Omental fat pad (tissue), 4 donors: Measurements from ENCODE around the gene TPSB2. TPM values are rescaled to one million over a fixed set of nuclear protein-coding genes. Genes with fewer than 3 reads are reported as not detected.
A peak's percentile ranks its signal among the peaks of the same experiment; 100 is the strongest.

Source experiments
- ATAC-seq: fragments of 150-250 bp; one replicate; pipeline ENCODE4 v1.9.1; 2016; ENCODE audit warnings: mild to moderate bottlenecking, moderate library complexity; ENCODE audit not compliant: low FRiP score
- DNase-seq: peaks from one replicate; pipeline ENCODE4 v3.0.0-alpha.2; 2019; ENCODE audit warnings: low spot score
- CTCF ChIP-seq, 3 donors: fragments of 450-650 bp; IDR thresholded peaks; one replicate each; pipeline ENCODE4 v1.5.1; 2016 to 2017; ENCODE audit warnings: antibody characterized with exemption in 3 of 3, mild to moderate bottlenecking in 3 of 3, moderate library complexity in 2 of 3
- total RNA-seq, 4 donors: library from RNA; depleted of rRNA; stranded (reverse); fragments of >200 nt; gene quantifications; one replicate each; pipeline ENCODE4 v1.1.0, GENCODE V29; 2016

Gene TPSB2
- total RNA-seq, 4 donors from 2014 or later = 10.1 to 112 (median 42.0) TPM

DNA sequence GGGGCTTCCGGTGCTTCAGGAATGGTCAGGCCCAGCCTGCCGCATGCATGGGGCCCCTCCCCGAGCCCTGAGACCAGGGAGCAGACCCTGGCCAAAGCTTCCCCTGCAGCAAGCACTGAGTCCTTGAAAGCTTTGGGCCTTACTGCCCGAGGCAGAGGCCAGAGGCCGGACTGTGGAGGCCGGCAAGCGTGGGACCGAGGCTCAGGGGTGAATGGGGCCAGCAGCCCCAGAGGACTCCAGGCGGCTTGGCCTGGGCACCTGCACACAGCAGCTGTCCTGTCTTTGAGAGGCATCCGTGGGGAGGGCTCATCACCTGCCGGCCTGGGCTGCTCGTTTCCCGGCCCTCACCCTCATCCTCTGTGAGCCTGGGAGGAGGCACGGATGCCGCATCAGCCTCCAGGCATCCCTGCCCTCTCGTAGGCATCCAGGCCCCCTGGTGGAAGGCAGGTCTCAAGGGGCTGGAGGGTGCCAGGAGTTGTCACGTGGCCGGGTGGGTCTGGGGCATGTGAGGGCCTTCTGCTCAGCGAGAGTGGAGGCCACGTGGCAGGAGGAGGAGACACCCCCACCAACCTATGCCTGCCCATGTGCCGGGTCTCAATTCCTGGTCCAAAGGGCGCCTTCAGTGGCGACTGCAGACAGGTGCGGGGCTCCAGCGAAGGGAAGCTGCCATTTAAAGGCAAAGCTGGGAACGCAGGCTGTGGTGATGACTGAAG is 45.7 kb downstream of the TPSB2 start:
- no peak for DNase-seq
- ATAC-seq = no peak
- TF ChIP-seq CTCF (IDR thresholded peaks at IDR 0.05) = no peak

- no peak for TF ChIP-seq CTCF (IDR thresholded peaks at IDR 0.05)
- DNase-seq = peak; percentile 29
- ATAC-seq = peak; percentile 34
Measured at GRCh38 chr16:1182950-1183907, 46.8 kb downstream of the TPSB2 start.

DNA sequence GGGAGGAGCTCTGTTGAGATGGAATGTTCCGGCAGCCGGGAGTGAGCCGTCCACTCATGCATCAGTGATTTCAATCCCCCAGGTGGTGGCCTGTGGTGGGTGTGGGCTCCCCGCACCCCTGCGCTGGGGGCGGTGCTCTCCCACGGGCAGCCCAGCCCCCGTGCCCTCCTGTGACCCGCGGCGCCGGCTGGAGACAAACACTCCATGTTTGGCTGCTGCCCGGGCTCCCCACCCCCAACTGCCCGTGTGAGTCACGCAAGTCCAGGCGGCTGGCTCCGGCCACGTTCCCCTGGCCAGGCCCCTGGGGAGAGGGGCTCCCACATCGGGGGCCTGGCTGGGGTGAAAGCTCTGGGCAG is 47.7 kb downstream of the TPSB2 start:
- DNase-seq (peak; percentile 53), ATAC-seq (peak; percentile 86)
- TF ChIP-seq CTCF (IDR thresholded peaks at IDR 0.05) = no peak

DNA sequence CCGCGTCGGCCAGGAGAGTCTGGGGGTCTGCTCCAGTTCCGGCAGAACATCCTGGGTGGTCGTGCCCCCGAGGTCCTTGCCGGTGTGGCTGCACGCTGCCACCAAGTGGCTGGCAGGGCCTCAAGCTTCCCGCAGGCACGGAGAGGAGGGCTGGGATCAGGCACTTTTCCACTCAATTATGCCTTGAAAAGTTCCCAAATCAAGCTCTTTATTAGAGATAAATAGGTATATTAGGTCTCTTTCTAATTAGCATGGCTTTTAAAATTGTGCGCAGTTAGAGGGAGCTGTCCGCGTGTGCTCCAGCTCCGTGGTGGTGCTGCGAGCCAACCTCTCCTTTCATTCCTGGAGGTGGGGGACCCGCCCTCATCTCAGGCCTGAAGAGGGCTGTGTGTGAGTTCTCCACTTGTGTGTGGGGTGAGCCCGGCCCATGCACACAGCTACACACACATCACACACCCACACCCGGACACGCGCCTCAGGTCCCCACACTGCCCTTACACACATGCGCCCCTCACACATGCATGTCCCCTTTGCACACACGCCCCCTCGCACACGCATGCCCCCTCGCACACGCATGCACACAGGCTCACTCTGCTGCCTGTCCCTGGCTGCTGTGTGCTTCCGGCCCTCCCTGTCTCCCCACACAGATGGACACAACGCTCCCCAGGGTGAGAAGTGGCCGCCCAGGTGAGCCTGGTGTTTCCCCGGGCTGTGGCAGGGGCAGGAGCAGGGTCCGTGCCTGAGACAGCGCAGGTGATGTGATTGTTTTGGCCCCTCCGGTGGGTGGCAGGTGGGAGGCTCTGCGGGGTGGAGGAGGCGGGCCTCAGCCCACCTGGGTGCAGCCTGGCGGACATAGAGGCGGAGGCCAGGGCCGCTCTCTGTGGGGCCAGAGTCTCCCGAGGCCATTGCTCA is 48.3 kb downstream of the TPSB2 start:
- TF ChIP-seq CTCF (IDR thresholded peaks at IDR 0.05) = no peak
- no peak for ATAC-seq
- DNase-seq = no peak

- ATAC-seq = no peak
- TF ChIP-seq CTCF (IDR thresholded peaks at IDR 0.05) = no peak
Measured at GRCh38 chr16:1180549-1181403, 49.2 kb downstream of the TPSB2 start.

More at GRCh38 chr16:1180549-1181403, 49.2 kb downstream of the TPSB2 start:
- DNase-seq = no peak

Other genes starting within 250 kb of the TPSB2 start
- gene SOX8, start 248.4 kb downstream of the TPSB2 start, total RNA-seq = 1 to 10 TPM in 3 of 4 donors, under 1 TPM in 1; 0.19 to 2.9 (median 1.2) TPM
- gene SSTR5, start 157.4 kb downstream of the TPSB2 start, total RNA-seq = under 1 TPM in 1 of 4 donors, not detected in 3; 0.37 TPM
- not detected for gene C1QTNF8, start 133.9 kb downstream of the TPSB2 start, total RNA-seq
- gene CACNA1H, start 77.1 kb downstream of the TPSB2 start, total RNA-seq = 10 to 100 TPM in 2 of 4 donors, 1 to 10 TPM in 2; 1.8 to 13.6 (median 10.2) TPM
- 1 to 10 TPM in 1 of 4 donors, not detected in 3; 1.3 TPM for gene TPSG1, start 4.9 kb downstream of the TPSB2 start, total RNA-seq
- gene TPSAB1, start 10.5 kb upstream of the TPSB2 start, total RNA-seq = 10 to 100 TPM; 20.8 to 86.2 (median 31.4) TPM
- 1 to 10 TPM in 1 of 4 donors, not detected in 3; 1.2 TPM for gene TPSD1, start 25.9 kb upstream of the TPSB2 start, total RNA-seq
- 10 to 100 TPM; 50.9 to 94.9 (median 72.5) TPM for gene UBE2I, start 79.5 kb upstream of the TPSB2 start, total RNA-seq
- 10 to 100 TPM in 1 of 4 donors, 1 to 10 TPM in 3; 1.5 to 14.2 (median 1.9) TPM for gene BAIAP3, start 103.5 kb upstream of the TPSB2 start, total RNA-seq
- gene TSR3, start 121.7 kb upstream of the TPSB2 start, total RNA-seq = 10 to 100 TPM; 42.4 to 78.5 (median 61.9) TPM
- 10 to 100 TPM; 48.3 to 77.1 (median 65.8) TPM for gene GNPTG, start 121.7 kb upstream of the TPSB2 start, total RNA-seq
- 10 to 100 TPM in 3 of 4 donors, 1 to 10 TPM in 1; 8.6 to 36.9 (median 14.2) TPM for gene UNKL, start 184.5 kb upstream of the TPSB2 start, total RNA-seq
- 10 to 100 TPM; 11.9 to 24.1 (median 14.4) TPM for gene UQCC4, start 190.6 kb upstream of the TPSB2 start, total RNA-seq
- gene PERCC1, start 200.9 kb upstream of the TPSB2 start, total RNA-seq = 1 to 10 TPM in 1 of 4 donors, not detected in 3; 1.9 TPM
- gene CCDC154, start 214.4 kb upstream of the TPSB2 start, total RNA-seq = 1 to 10 TPM in 1 of 4 donors, under 1 TPM in 3; 0.19 to 5.7 (median 0.37) TPM
- 10 to 100 TPM; 42.6 to 62.3 (median 52.2) TPM for gene CLCN7, start 244.8 kb upstream of the TPSB2 start, total RNA-seq